HG02588 (cell line): ENCODE measurements around the gene CARD19.

Source experiments
- ATAC-seq: cut with Tn5 transposase; IDR thresholded peaks from one replicate; pipeline ENCODE4 v1.9.1; 2021; ENCODE audit warnings: mild to moderate bottlenecking, moderate library complexity; ENCODE audit not compliant: unreplicated experiment

Gene CARD19

DNA sequence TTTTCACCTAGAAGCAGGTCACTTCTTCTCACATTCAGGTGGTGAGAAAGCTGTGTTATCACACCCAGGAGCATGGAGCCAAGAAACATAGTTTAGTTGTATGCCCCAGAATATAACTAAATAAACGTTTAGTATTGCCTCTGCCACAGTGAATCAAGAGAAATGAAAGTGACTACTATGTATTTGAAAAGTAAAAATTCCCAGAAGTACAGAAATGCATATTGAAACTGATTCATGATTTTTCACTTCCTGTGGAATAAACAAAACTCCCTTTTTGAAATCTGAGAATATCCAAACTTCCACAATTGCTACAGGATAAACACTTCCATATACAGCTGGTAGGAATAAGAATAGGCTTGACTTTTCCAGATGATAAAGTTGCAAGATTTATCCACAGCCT, 53.3 kb downstream of the CARD19 start:
- no peak for ATAC-seq

DNA sequence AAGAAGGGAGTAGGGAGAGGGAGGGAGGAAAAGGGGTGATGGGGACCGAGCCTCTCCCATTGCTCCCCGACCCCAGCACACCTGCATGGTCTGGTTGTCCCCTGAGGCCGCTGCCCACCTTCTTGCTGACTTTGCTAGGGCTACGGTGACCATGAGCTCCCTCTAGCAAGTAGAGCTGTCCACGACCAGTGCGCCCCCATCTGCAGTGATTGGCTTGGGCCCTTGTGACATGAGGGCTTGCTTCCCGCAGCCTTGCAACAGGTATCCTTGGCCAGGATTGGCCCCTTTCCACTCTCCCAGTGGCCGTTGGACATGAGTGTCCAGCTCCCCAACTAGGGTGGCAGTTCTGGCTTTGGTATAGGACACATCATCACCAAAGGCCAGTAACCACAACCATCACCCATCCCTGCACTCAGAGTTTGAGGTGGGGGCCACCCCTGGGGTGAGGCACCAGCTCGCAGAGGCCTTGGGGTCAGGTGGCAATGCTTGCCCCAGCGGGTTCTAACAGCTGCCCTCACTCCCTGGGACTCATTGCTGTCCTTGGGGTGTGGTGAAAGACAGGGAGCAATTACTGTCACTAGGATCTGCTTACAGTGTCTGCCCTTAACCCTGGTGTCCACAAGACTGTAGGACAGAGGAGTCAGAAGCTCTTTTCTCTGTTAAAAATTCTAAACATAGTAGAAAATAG, 55.2 kb downstream of the CARD19 start:
- ATAC-seq: no peak

GRCh38 chr9:93154293-93154903, 58.4 kb downstream of the CARD19 start:
- ATAC-seq: no peak

DNA sequence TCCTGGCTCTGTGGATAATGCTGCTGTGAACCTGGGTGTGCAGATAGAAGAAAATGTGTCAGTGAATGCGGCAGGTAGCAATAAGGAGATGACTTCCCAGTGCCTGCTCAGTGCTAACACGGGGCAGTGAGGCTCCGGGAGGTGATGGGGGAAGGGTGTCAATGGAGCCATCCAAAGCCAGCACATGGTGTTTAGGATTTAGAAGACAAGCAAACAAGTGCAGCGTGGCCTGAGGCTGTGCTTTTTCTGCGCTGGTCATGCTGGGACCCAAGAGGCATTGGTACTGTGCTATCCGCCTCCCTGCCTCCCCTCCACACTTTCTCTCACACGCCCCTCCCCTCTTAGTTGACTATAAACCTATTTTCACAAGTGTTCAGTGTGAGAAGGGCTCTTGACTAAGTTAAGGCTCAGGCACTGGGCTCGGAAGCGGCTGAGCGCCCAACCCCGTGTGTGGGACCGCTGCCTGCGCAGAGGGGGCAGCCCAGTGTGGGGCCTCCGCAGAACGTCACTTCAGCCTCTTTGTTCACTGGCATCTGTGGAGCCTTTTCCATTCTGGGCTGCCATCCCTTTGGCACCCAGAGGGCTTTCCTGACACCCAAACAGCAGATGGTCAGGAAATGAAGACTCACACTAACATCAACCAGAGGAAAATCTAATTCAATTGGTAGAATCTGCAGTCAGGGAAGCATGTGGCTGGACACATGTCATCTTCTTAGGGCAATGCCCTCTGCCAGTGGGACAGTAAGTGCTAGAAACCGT, 59.9 kb downstream of the CARD19 start:
- ATAC-seq: no peak

- ATAC-seq: no peak
Observed at GRCh38 chr9:93156475-93157008, 60.5 kb downstream of the CARD19 start.

DNA sequence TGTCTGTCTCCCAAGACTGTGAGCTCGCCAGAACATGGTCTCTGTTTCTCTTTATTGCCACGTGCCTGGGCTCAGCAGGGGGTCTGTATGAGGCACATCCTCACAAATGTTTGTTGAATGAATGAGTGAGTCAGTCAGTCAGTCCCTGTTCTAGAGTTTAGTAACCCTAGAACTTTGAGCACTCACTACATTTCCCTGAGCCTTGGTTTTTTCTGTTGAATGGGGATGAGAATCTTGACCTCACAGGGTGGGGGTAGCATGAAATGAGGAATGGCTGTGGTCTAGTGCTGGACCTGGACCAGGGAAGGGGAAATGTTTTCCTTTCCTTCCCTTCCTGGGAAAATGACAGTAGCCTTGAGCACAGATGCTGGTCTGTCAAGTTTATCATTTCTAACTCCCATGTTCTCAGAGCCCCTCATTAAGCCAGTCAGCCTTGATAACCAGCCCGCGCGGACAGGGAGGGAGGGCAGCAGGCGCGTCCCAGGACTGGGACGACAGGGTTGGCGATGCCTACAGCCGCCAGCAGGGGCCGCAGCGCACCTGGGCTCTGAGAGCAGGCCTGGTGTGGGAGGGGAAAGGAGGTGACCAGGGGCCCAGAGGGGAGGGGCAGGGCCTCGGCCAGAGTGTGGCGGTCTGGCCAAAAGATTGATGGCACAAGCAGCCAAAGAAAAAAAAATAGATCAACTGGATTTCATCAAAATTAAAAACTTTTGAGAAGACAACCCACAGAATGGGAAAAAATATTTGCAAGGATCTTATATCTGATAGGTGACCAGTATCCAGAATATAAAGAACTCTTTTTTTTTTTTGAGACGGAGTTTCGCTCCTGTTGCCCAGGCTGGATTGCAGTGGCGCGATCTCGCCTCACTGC, 63.8 kb downstream of the CARD19 start:
- ATAC-seq: peak; percentile 88

DNA sequence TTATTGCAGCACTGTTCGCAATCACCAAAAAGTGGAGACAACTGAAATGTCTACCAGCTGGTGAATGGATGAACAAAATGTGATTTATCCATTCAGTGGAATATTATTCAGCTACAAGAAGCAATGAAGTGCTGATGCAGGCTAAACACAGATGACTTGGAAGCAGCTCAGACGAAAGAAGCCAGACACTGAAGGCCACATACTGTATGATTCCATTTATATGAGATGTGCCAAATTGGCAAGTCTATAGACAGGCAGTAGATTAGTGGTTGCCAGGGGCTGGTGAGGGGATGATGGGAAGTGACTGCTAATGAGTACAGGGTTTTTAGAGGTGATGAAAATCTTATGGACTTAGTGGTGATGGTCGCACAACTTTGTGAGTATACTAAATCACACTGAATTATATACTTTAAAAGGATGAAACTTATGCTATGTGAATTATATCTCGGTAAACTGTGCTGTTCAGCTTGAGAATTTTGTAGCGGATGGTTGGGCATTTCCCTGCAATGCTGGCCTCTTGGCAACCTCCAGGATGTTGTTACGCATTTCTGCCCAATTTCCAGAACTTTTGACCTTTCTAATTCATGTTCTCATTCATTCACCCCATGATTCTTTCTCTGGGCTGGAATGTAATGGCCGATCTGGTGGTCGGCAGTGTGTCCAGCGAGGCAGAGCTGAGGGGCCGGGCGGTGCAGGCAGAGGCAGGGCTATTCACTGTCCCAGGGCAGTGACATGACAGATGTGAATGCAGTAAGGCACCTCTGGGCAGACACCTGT, 66.0 kb downstream of the CARD19 start:
- no peak for ATAC-seq
